T-helper 9 cell (primary cell): ENCODE measurements around the gene ZMYND8.
"Not testable (repeated sequence)": the region's sequence is repeated elsewhere in the genome, so short reads cannot be mapped to it uniquely, and the experiment has no call there.

Source experiments
- DNase-seq: peaks from one replicate; pipeline ENCODE4 v3.0.0-alpha.2; 2020

The ZMYND8 gene

DNA sequence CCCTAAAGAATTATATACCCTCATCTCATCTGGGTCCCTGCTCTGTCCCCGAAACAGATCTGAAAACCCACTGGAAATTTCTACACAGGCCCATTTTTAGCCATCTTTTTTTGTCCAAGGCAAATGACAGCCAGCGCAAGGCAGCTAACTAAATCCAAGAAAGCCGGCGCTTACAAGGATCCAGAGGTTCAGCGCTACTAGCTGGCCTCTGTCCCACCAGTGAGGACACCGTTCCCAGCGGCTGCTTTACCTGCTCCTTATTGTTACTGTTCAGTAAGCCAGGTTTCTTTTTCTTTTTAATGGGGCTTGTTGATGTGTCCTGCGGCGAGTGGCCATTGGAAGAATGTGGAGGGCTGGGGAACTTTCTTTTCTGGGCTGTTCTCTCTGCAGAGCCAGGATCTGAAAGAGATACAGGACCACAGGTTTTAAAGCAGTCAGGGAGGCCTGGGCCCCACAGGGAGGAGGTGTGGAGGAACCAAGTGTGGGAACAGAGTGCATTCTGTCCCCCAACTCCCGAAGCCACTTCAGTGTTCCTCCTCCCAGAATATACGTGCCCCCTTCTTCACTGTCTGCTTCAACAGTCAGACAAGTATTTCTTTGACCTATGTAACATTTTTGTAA lies 46.6 kb downstream of the ZMYND8 start:
- no peak for DNase-seq

- DNase-seq = no peak
These were observed 47.1 kb downstream of the ZMYND8 start for GRCh38 chr20:47309394-47309793.

DNA sequence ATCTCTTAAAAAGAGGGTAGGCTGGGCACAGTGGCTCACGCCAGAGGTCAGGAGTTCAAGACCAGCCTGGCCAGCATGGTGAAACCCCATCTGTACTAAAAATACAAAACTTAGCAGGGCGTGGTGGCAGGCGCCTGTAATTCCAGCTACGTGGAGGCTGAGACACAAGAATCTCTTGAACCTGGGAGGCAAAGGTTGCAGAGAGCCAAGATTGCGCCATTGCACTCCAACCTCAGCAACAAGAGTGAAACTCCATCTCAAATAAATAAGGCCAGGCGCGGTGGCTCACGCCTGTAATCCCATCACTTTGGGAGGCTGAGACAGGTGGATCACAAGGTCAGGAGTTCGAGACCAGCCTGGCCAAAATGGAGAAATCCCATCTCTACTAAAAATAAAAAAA lies 48.9 kb downstream of the ZMYND8 start:
- DNase-seq = not testable (repeated sequence)

- DNase-seq = no peak
These were observed 49.6 kb downstream of the ZMYND8 start for GRCh38 chr20:47306755-47307370.

GRCh38 chr20:47306095-47306494 lies 50.4 kb downstream of the ZMYND8 start:
- no peak for DNase-seq

- no peak for DNase-seq
These were observed 50.8 kb downstream of the ZMYND8 start for GRCh38 chr20:47305667-47306066.

DNA sequence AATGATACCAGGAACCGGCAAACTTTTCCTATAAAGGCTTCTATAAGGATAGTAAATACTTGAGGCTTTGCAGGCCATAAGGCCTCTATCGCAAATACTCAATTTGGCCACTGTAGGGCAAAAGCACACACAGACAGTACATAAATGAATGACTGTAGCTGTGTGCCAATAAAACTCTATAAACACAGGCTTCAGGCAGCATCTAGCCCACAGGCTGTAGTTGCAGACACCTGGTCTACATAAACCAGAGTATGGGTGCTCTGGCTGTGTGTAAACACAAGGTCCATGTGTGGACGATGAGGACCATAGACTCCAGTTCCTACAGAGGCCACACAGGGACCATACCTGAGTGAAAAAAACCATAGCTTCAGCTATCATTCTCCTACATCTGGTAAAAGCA lies 52.2 kb downstream of the ZMYND8 start:
- DNase-seq = no peak

DNA sequence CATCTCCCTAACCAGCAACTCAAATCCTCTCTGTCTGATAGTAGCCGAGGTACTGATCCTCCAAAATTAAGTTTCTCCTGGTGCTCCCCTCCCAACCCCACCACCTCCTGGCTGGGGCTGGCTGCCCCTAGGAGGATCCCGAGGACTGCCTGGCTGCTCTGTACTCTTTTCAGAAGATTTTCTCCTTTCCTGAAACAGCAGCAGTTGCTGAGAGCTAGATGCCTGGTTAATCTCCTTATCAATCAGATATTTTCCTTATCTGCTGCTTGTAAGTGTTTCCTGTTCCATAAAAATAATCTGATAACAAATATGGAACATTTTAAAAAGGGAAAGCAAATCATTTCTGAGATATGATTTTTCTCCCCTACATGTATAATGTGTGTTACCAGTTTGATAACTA lies 52.8 kb downstream of the ZMYND8 start:
- DNase-seq = no peak

DNA sequence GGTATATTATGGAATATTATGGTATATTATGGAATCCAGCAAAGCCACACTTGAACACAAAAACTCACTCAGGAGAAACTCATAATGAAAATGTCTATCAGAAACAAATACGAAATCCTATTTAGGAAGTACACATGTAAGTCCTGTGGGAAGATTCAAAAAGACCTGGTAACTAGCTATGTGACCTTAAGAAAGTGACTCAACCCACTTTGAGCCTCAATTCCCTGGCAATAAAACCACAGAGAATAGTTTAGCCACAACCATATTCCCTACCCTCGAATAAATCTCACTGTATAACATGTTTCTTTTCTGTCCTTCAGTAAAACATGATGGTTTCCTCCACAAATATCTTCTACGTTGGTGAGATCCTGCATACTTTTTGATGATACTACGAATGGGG lies 56.4 kb downstream of the ZMYND8 start:
- no peak for DNase-seq

- DNase-seq = no peak
These were observed 57.9 kb downstream of the ZMYND8 start for GRCh38 chr20:47298624-47299023.

DNA sequence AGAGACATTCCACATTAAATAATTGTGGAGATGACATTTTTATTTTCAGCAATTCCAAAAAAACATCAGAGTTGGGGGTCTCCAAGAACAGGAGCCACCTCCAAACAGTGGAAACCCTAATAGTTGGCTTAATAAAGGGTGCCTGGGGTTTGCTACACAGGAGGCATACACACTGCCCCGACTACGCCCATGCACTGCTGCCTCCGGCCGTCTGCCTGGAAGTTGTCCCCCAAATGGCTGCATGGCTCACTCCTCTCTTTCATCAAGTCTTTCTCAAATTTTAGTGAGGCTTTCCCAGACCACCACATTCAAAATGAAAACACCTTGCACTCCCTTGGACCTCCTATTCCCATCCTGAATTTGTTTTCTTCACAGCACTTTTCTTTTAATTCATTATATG lies 58.8 kb downstream of the ZMYND8 start:
- DNase-seq = no peak

GRCh38 chr20:47296950-47297349 lies 59.5 kb downstream of the ZMYND8 start:
- DNase-seq = no peak

GRCh38 chr20:47295921-47296426 lies 60.5 kb downstream of the ZMYND8 start:
- DNase-seq = no peak

- DNase-seq = no peak
These were observed 61.2 kb downstream of the ZMYND8 start for GRCh38 chr20:47295129-47295813.

DNA sequence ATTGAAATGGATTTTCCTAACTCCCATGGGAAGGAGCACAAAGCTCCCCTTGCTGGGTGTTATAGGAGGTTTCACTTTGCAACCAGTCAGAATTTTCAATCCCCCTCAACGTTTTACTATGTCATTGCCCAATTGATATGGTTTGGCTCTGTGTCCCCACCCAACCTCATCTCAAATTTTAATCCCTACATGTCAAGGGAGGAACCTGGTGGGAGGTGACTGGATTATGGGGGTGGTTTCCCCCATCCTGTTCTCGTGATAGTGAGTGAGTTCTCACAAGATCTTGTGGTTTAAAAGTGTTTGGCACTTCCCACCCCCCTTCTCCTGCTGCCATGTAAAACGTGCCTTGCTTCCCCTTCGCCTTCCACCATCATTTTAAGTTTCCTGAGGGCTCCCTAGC lies 62.9 kb downstream of the ZMYND8 start:
- DNase-seq = no peak

DNA sequence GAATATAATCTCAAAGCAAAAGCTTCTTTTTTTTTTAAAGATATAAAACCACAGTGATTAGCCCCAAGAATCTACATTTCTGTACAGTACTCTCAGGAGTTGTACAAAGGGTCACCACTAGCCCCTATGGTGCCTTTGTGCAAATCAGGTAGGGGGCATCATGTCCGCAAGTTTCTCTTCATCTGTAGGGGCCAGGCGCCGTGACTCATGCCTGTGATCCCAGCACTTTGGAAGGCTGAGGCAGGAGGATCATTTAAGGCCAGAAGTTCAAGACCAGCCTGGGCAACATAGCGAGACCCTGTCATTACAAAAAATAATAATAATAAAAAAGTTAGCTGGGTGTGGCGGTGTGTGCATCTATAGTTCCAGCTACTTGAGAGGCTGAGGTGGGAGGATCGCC lies 63.9 kb downstream of the ZMYND8 start:
- no peak for DNase-seq

GRCh38 chr20:47290666-47291430 lies 65.7 kb downstream of the ZMYND8 start:
- DNase-seq = no peak

DNA sequence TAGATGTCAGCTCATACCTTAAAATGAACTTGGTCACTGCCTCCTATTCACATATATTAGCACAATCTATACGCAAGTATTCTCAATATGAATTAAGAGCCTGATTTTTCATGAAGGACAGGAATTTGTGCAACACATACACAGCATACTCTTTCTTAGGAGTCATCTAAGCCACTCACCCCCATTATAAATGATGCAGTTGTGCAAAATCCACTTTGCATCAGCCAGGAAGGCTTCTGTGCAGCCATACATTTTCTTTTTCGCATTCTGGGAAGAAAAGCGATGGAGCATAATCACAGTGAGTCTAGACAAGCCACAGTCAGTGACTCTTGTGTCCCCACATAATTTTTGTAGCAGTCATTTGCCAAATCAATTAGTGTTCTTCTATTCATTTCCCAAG lies 66.5 kb downstream of the ZMYND8 start:
- no peak for DNase-seq

- no peak for DNase-seq
These were observed 67.4 kb downstream of the ZMYND8 start for GRCh38 chr20:47289096-47289495.

- not testable (repeated sequence) for DNase-seq
These were observed 68.0 kb downstream of the ZMYND8 start for GRCh38 chr20:47288530-47288929.

DNA sequence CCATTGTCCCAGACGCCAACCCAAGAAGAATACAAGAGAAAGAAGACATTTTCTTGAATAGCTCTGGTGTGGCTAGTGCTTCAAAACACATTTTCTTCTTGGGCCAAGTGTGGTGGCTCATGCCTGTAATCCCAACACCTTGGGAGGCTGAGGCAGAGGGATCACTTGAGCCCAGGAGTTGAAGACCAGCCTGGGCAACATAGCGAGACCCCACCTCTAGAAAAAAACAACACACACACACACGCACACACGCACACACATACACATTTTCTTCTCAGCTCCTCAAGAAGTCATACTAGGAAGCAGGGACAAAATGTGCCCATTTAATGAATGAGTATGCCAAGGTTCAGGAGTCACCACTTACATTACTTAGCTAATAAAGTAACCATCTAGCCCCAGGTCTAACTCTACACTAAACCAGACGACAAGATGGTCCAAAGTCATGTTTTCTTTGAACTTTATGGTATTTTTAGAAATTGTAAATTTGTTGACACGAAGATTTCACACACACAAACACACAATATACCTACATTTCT lies 68.8 kb downstream of the ZMYND8 start:
- DNase-seq = no peak

GRCh38 chr20:47286681-47287080 lies 69.8 kb downstream of the ZMYND8 start:
- no peak for DNase-seq

- DNase-seq = no peak
These were observed 71.3 kb downstream of the ZMYND8 start for GRCh38 chr20:47285189-47285588.
